ENCODE measurements around the gene MAP1B. TPM values are rescaled to one million over a fixed set of nuclear protein-coding genes. Genes with fewer than 3 reads are reported as not detected.

MAP1B gene
- total and polyA plus RNA-seq, 4 donors: 0.58 to 5.0 (median 2.1) TPM

DNA sequence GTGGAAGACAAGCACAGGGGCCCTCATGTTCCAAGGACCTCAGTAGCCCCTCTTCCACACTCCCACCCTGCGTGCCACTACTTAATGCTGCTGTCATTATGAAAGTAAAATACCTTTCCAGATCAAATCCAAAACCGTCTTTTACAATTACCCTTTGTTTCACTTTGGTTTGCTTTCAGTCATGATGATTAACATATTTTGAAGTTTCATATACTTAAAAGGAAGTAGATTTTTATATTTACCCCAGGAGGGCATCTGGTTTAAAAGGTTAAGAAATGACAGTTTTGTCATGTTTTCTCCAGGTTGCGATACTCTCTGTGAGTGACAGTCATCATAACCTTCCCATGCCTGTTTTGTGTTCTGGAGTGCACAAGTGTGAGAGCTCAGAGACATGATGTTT, 13.5 kb upstream of the MAP1B start (continued):
- TF ChIP-seq, protein P1, sequence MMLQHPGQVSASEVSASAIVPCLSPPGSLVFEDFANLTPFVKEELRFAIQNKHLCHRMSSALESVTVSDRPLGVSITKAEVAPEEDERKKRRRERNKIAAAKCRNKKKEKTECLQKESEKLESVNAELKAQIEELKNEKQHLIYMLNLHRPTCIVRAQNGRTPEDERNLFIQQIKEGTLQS (IDR thresholded peaks at IDR 0.05): no peak
- TF ChIP-seq, protein P2, sequence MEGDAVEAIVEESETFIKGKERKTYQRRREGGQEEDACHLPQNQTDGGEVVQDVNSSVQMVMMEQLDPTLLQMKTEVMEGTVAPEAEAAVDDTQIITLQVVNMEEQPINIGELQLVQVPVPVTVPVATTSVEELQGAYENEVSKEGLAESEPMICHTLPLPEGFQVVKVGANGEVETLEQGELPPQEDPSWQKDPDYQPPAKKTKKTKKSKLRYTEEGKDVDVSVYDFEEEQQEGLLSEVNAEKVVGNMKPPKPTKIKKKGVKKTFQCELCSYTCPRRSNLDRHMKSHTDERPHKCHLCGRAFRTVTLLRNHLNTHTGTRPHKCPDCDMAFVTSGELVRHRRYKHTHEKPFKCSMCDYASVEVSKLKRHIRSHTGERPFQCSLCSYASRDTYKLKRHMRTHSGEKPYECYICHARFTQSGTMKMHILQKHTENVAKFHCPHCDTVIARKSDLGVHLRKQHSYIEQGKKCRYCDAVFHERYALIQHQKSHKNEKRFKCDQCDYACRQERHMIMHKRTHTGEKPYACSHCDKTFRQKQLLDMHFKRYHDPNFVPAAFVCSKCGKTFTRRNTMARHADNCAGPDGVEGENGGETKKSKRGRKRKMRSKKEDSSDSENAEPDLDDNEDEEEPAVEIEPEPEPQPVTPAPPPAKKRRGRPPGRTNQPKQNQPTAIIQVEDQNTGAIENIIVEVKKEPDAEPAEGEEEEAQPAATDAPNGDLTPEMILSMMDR (IDR thresholded peaks at IDR 0.05; ENCODE audit: low read depth, low read length, missing input control): no peak
- no peak for TF ChIP-seq FOXA2 (IDR thresholded peaks at IDR 0.05)
- TF ChIP-seq FOXA1 (IDR thresholded peaks at IDR 0.05): no peak
- no peak for TF ChIP-seq JUND (IDR thresholded peaks at IDR 0.05)
- no peak for TF ChIP-seq SP1 (IDR thresholded peaks at IDR 0.05)

DNA sequence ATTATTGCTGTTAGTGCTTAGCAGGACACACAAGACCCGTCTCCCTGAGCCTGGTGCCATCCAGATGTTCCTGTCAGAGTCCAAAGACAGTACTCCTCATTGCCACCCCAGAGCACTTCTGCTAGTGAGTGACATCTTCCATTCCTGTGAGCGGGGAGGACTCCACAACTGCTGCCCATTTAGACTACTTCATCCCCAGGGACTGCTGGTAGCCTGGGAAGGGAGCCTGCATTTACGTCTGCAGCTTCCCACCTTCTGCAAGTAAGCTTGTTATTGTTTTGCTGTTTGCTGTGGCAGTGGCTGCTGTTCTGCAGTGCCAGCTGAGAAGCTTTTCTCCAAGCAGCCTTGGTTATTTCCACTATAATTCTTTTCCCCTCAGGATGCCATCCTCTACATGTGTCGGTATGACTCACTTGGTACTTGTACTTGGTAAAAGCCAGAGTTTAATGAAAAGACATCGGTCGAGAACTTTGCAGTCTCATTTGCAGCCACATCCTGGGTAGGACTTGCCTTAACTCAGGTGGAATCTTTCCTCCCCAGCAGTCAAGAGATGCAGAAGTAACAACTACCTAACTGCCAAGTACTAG, 10.6 kb upstream of the MAP1B start:
- peaks cover 0 to 3% (median under 1%) of the 10 kb centered on the region in 4 donors for H3K27me3 ChIP-seq (ENCODE audit: control insufficient read depth in 4 of 4, insufficient read depth in 4 of 4, low read length in 3 of 4)
- H3K9ac ChIP-seq (ENCODE audit: low read depth in 1 of 2, low read length in 2 of 2): no peak overlapping the region
- no peaks in the 10 kb centered on the region for H3K36me3 ChIP-seq (ENCODE audit: control insufficient read depth in 4 of 4, insufficient read depth in 3 of 4, low read depth in 1 of 4, low read length in 3 of 4)
- H3K4me3 ChIP-seq (ENCODE audit: low read depth in 1 of 3, low read length in 3 of 3): no peak overlapping the region
- no peaks in the 10 kb centered on the region for H3K4me1 ChIP-seq (ENCODE audit: control insufficient read depth in 4 of 4, insufficient read depth in 4 of 4, low read length in 3 of 4)
- TF ChIP-seq HNF4A (conservative IDR thresholded peaks at IDR 0.05): no peak
- WGBS: 69% methylated on average over 6 of the region's 6 CpGs
- no peaks in the 10 kb centered on the region for H3K9me3 ChIP-seq (ENCODE audit: control insufficient read depth in 4 of 4, low read length in 3 of 4)
- no peak overlapping the region for H3K27ac ChIP-seq (ENCODE audit: low read depth in 1 of 2, low read length in 2 of 2)
- no peak for DNase-seq (ENCODE audit: low spot score)

DNA sequence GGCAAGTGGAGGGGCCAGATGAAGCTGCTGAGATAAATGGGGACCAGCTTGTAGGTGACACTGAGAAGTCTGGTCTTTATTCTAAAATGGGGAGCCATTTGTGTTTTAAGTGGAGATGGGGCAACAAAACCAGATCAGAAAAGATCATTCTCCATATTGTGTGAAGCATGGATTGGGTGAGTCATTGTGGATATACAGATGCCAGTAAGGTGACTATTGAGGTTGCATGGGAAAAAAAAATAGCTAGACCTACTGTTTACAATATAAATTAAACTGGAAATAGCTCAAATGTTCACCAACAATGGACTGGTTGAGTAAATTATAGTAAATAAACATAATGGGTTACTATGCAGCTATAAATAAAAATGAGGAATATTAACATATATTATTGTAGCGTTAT, 5.4 kb upstream of the MAP1B start:
- H3K4me1 ChIP-seq (ENCODE audit: control insufficient read depth in 4 of 4, insufficient read depth in 4 of 4, low read length in 3 of 4): peaks cover 0 to under 1% (median 0%) of the 10 kb centered on the region in 4 donors
- H3K36me3 ChIP-seq (ENCODE audit: control insufficient read depth in 4 of 4, insufficient read depth in 3 of 4, low read depth in 1 of 4, low read length in 3 of 4): no peaks in the 10 kb centered on the region
- H3K4me3 ChIP-seq (ENCODE audit: low read depth in 1 of 3, low read length in 3 of 3): no peak overlapping the region
- no peak overlapping the region for H3K9ac ChIP-seq (ENCODE audit: low read depth in 1 of 2, low read length in 2 of 2)
- H3K27ac ChIP-seq (ENCODE audit: low read depth in 1 of 2, low read length in 2 of 2): no peak overlapping the region
- H3K27me3 ChIP-seq (ENCODE audit: control insufficient read depth in 4 of 4, insufficient read depth in 4 of 4, low read length in 3 of 4): peaks cover 0 to 6% (median 3%) of the 10 kb centered on the region in 4 donors
- TF ChIP-seq GABPA (IDR thresholded peaks at IDR 0.05 in 1 of 2, conservative IDR thresholded peaks at IDR 0.05 in 1 of 2) (no peak), HNF4G (IDR thresholded peaks at IDR 0.05) (no peak), NR2F2 (IDR thresholded peaks at IDR 0.05) (no peak), JUND (IDR thresholded peaks at IDR 0.05) (no peak), FOXA1 (IDR thresholded peaks at IDR 0.05) (no peak), EGR1 (IDR thresholded peaks at IDR 0.05; ENCODE audit: low read depth in 2 of 2) (no peak), HNF4A (conservative IDR thresholded peaks at IDR 0.05) (no peak), RAD21 (IDR thresholded peaks at IDR 0.05) (no peak), TAF1 (conservative IDR thresholded peaks at IDR 0.05) (no peak), RXRA (IDR thresholded peaks at IDR 0.05) (no peak), SP1 (IDR thresholded peaks at IDR 0.05) (no peak), FOXA2 (IDR thresholded peaks at IDR 0.05) (no peak)
- TF ChIP-seq, protein P3, sequence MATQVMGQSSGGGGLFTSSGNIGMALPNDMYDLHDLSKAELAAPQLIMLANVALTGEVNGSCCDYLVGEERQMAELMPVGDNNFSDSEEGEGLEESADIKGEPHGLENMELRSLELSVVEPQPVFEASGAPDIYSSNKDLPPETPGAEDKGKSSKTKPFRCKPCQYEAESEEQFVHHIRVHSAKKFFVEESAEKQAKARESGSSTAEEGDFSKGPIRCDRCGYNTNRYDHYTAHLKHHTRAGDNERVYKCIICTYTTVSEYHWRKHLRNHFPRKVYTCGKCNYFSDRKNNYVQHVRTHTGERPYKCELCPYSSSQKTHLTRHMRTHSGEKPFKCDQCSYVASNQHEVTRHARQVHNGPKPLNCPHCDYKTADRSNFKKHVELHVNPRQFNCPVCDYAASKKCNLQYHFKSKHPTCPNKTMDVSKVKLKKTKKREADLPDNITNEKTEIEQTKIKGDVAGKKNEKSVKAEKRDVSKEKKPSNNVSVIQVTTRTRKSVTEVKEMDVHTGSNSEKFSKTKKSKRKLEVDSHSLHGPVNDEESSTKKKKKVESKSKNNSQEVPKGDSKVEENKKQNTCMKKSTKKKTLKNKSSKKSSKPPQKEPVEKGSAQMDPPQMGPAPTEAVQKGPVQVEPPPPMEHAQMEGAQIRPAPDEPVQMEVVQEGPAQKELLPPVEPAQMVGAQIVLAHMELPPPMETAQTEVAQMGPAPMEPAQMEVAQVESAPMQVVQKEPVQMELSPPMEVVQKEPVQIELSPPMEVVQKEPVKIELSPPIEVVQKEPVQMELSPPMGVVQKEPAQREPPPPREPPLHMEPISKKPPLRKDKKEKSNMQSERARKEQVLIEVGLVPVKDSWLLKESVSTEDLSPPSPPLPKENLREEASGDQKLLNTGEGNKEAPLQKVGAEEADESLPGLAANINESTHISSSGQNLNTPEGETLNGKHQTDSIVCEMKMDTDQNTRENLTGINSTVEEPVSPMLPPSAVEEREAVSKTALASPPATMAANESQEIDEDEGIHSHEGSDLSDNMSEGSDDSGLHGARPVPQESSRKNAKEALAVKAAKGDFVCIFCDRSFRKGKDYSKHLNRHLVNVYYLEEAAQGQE (IDR thresholded peaks at IDR 0.05): no peak
- TF ChIP-seq, protein P4, sequence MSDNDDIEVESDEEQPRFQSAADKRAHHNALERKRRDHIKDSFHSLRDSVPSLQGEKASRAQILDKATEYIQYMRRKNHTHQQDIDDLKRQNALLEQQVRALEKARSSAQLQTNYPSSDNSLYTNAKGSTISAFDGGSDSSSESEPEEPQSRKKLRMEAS (IDR thresholded peaks at IDR 0.05): no peak
- TF ChIP-seq, protein P1 (IDR thresholded peaks at IDR 0.05): no peak
- TF ChIP-seq, protein P2 (IDR thresholded peaks at IDR 0.05; ENCODE audit: low read depth, low read length, missing input control): no peak
- WGBS: 69% methylated on average over 1 of the region's 1 CpG
- H3K9me3 ChIP-seq (ENCODE audit: control insufficient read depth in 4 of 4, low read length in 3 of 4): peaks cover 0 to 11% (median 4%) of the 10 kb centered on the region in 4 donors
- DNase-seq (ENCODE audit: low spot score): no peak
